HepG2 (cell line): ENCODE measurements around the gene CAMTA1. TPM values are rescaled to one million over a fixed set of nuclear protein-coding genes. Genes with fewer than 3 reads are reported as not detected.

ENCODE experiments used
- ATAC-seq: fragments of 200-7000 bp; cut with Tn5 transposase; 3 replicates; pipeline ENCODE4 v1.9.1; 2020; ENCODE audit warnings: mild to moderate bottlenecking, moderate library complexity
- BruUV-seq: library from RNA; stranded (reverse); fragments of 400-500 nt; replicated peaks from 2 replicates; lab custom pipeline; 2021; lab: Mats Ljungman, UMichigan
- CTCF ChIA-PET: fragments of 300-600 bp; formaldehyde crosslinking; extraction: SDS; loops from one replicate; lab custom pipeline; 2021; ENCODE audit warnings: low total read pairs, inconsistent platforms, low intra/inter-chr PET ratio; lab: Yijun Ruan, JAX
- POLR2A ChIA-PET: fragments of 350-600 bp; sonication (Branson Sonifier 250); formaldehyde crosslinking; loops from one replicate; lab custom pipeline; 2020; ENCODE audit warnings: antibody characterized with exemption, inconsistent platforms; lab: Yijun Ruan, JAX
- DNase-seq: peaks from one replicate; pipeline ENCODE4 v3.0.0-alpha.2; 2015; ENCODE audit warnings: low spot score
- FAIRE-seq: peaks from 3 replicates; lab custom pipeline; 2011; peaks lifted over from hg19 to GRCh38; lab: Jason Lieb, UNC
- H2AFZ ChIP-seq: one replicate; pipeline ENCODE4 v1.6.1; 2011; ENCODE audit warnings: low read length, inconsistent platforms
- H3K27ac ChIP-seq: fragments of 300-600 bp; 3 replicates; pipeline ENCODE4 v1.8.0; 2011; ENCODE audit warnings: mixed run types, mild to moderate bottlenecking, mixed read lengths, low read length, inconsistent platforms; ENCODE audit not compliant: insufficient read depth; ENCODE audit errors: extremely low read length
- H3K27me3 ChIP-seq, 2 experiments: fragments of 200-600 bp in 1 of 2; 2 replicates in 1 of 2; 3 replicates in 1 of 2; pipeline versions ENCODE4 v1.6.0 to v1.8.0; 2011; ENCODE audit warnings: low read length in 2 of 2, mild to moderate bottlenecking in 2 of 2, moderate library complexity in 2 of 2, inconsistent platforms in 1 of 2; ENCODE audit not compliant: insufficient read depth in 2 of 2, control insufficient read depth in 1 of 2
- H3K36me3 ChIP-seq, 2 experiments: fragments of 200-600 bp in 1 of 2; replicated peaks in 1 of 2; 2 replicates in 1 of 2; 3 replicates in 1 of 2; pipeline versions ENCODE4 v1.5.1 to v1.8.0; 2011; ENCODE audit warnings: low read length in 2 of 2, inconsistent platforms in 1 of 2; ENCODE audit not compliant: insufficient read depth in 2 of 2, control insufficient read depth in 1 of 2
- H3K4me1 ChIP-seq: 2 replicates; pipeline ENCODE4 v1.5.1; 2012; ENCODE audit warnings: low read length, inconsistent platforms; ENCODE audit not compliant: insufficient read depth
- H3K4me2 ChIP-seq: 2 replicates; pipeline ENCODE4 v1.6.0; 2011; ENCODE audit warnings: low read depth, low read length, inconsistent platforms
- H3K4me3 ChIP-seq, 3 experiments: fragments of 200-600 bp in 1 of 3; sonication (generic), shearing (Covaris generic) in 1 of 3; replicated peaks in 1 of 3; 2 replicates each; pipeline ENCODE4 v1.5.1; 2011 to 2016; ENCODE audit warnings: low read length in 3 of 3, inconsistent platforms in 2 of 3, low read depth in 2 of 3, mild to moderate bottlenecking in 2 of 3, control low read depth in 1 of 3, mixed read lengths in 1 of 3; ENCODE audit not compliant: insufficient read depth in 1 of 3
- H3K79me2 ChIP-seq: one replicate; pipeline ENCODE4 v1.6.1; 2011; ENCODE audit warnings: low read length, inconsistent platforms; ENCODE audit not compliant: insufficient read depth
- H3K9ac ChIP-seq: 2 replicates; pipeline ENCODE4 v1.6.0; 2011; ENCODE audit warnings: mild to moderate bottlenecking, low read depth, low read length, inconsistent platforms; ENCODE audit not compliant: insufficient read depth
- H3K9me3 ChIP-seq: 2 replicates; pipeline ENCODE4 v1.5.1; 2012; ENCODE audit warnings: mild to moderate bottlenecking, low read length
- H4K20me1 ChIP-seq: 2 replicates; pipeline ENCODE4 v1.6.0; 2011; ENCODE audit warnings: inconsistent platforms, mild to moderate bottlenecking, low read length, moderate library complexity; ENCODE audit not compliant: insufficient read depth
- ARID2 ChIP-seq: sonication (generic); formaldehyde crosslinking; IDR thresholded peaks from 2 replicates; pipeline ENCODE4 v1.8.1; 2022; ENCODE audit warnings: mild to moderate bottlenecking, missing genetic modification reagents, borderline replicate concordance
- BCL6 ChIP-seq: IDR thresholded peaks from 2 replicates; pipeline ENCODE4 v1.6.1; 2016; ENCODE audit warnings: missing genetic modification reagents, missing compliant biosample characterization
- FOXK2 ChIP-seq: fragments of 450-650 bp; IDR thresholded peaks from 2 replicates; pipeline ENCODE4 v1.6.1; 2016
- HMG20A ChIP-seq: IDR thresholded peaks from 2 replicates; pipeline ENCODE4 v1.6.1; 2016; ENCODE audit warnings: borderline replicate concordance
- HMGA1 ChIP-seq: sonication (generic); formaldehyde crosslinking; conservative IDR thresholded peaks from 2 replicates; pipeline ENCODE4 v1.4.0; 2020; ENCODE audit warnings: missing genetic modification reagents
- JDP2 ChIP-seq: sonication (generic); formaldehyde crosslinking; IDR thresholded peaks from 2 replicates; pipeline ENCODE4 v1.8.1; 2022; ENCODE audit warnings: missing genetic modification reagents, borderline replicate concordance
- ONECUT2 ChIP-seq: sonication (generic); formaldehyde crosslinking; IDR thresholded peaks from 2 replicates; pipeline ENCODE4 v1.4.0; 2020; ENCODE audit warnings: missing genetic modification reagents
- PATZ1 ChIP-seq: sonication (generic); formaldehyde crosslinking; IDR thresholded peaks from 2 replicates; pipeline ENCODE4 v1.4.0; 2020; ENCODE audit warnings: missing genetic modification reagents
- PPARG ChIP-seq: conservative IDR thresholded peaks from 2 replicates; pipeline ENCODE4 v1.6.1; 2016; ENCODE audit warnings: missing biosample characterization, missing genetic modification reagents
- TBP ChIP-seq: sonication (generic); formaldehyde crosslinking; IDR thresholded peaks from 2 replicates; pipeline ENCODE4 v1.5.0; 2020; ENCODE audit warnings: missing genetic modification reagents
- ZNF362 ChIP-seq: sonication (generic); formaldehyde crosslinking; IDR thresholded peaks from 2 replicates; pipeline ENCODE4 v1.4.0; 2020; ENCODE audit warnings: missing genetic modification reagents, mild to moderate bottlenecking, borderline replicate concordance
- ZNF501 ChIP-seq: sonication (generic); formaldehyde crosslinking; IDR thresholded peaks from 2 replicates; pipeline ENCODE4 v1.5.1; 2020; ENCODE audit warnings: mild to moderate bottlenecking, moderate library complexity, missing genetic modification reagents
- ZNF546 ChIP-seq: sonication (generic); formaldehyde crosslinking; conservative IDR thresholded peaks from 2 replicates; pipeline ENCODE4 v1.8.1; 2023; ENCODE audit warnings: mild to moderate bottlenecking, missing genetic modification reagents
- WGBS: methylation state at CpG from one replicate; pipeline ENCODE4 v1.1.6; 2017; ENCODE audit warnings: low lambda C conversion rate; 5-methylcytosine and 5-hydroxymethylcytosine counted together
- in situ Hi-C: cut with HindIII; loops from 2 replicates; pipeline ENCODE4 v1.10.0; 2017; ENCODE audit warnings: low pct_unique_long_range_greater_than_20kb; ENCODE audit not compliant: extremely low pct_ligation_motif_present
- intact Hi-C: fragments of 100-400 bp; cut with micrococcal nuclease; formaldehyde crosslinking; loops from one replicate; pipeline ENCODE4 v1.10.0; 2022; ENCODE audit not compliant: unreplicated experiment
- polyA plus RNA-seq, 8 experiments: library from polyadenylated mRNA; depleted of rRNA in 3 of 8; stranded (reverse) in 7 of 8; unstranded in 1 of 8; fragments of >200 nt; fragmentation: Illumina TruSeq in 4 of 8; extraction: Trizol in 4 of 8; gene quantifications; 2 replicates each; pipeline versions ENCODE4 v1.2.1 to v1.2.3, GENCODE V29; 2011 to 2016; ENCODE audit warnings: low read depth in 4 of 8, missing spikeins in 1 of 8, mixed read lengths in 1 of 8; ENCODE audit not compliant: insufficient read depth in 1 of 8
- total RNA-seq, 5 experiments: library from RNA; depleted of rRNA; stranded (reverse); fragments of >200 nt; fragmentation: Illumina TruSeq; extraction: Trizol; gene quantifications; 2 replicates each; pipeline ENCODE4 v1.2.3, GENCODE V29; 2016; ENCODE audit warnings: low read depth in 1 of 5

The CAMTA1 gene
- total and polyA plus RNA-seq, 2 of the 13 experiments (the other 11 are each of a cell fraction or from before 2014, with no cell fraction given) = 25.0 to 36.4 TPM

- TF ChIP-seq TBP (CRISPR knock-in tag) (no peak), ZNF546 (CRISPR knock-in tag) (no peak), PPARG (no peak), BCL6 (CRISPR knock-in tag) (no peak), ONECUT2 (CRISPR knock-in tag) (no peak), ARID2 (CRISPR knock-in tag) (no peak), ZNF501 (CRISPR knock-in tag) (no peak), PATZ1 (CRISPR knock-in tag) (no peak), FOXK2 (no peak), HMG20A (CRISPR knock-in tag) (no peak), ZNF362 (no peak), HMGA1 (CRISPR knock-in tag) (no peak), JDP2 (no peak)
- Histone ChIP-seq H3K4me3 (no peak overlapping the region), H3K79me2 (no peaks in the 10 kb centered on the region), H3K27ac (no peak overlapping the region), H3K4me2 (no peak overlapping the region), H3K36me3 (no peaks in the 10 kb centered on the region), H3K9ac (no peak overlapping the region), H3K27me3 (peaks cover 3 to 24% of the 10 kb centered on the region in 2 experiments; a peak in 4 of 5 replicates), H3K4me1 (no peaks in the 10 kb centered on the region), H4K20me1 (no peaks in the 10 kb centered on the region), H2AFZ (no peak overlapping the region), H3K9me3 (no peaks in the 10 kb centered on the region)
- in situ Hi-C loops = no loop called here
- ChIA-PET POLR2A (no interaction called here), CTCF (no interaction called here)
- DNase-seq (no peak), FAIRE-seq (no peak), ATAC-seq (no peak)
- intact Hi-C loops = no loop called here
- 34% methylated on average over 9 of the region's 9 CpGs for WGBS
- BruUV-seq = no TSS peak
Measured at GRCh38 chr1:7442036-7442435, 656.8 kb downstream of the CAMTA1 start.
